K562 (cell line): ENCODE measurements around the gene LSS. TPM values are rescaled to one million over a fixed set of nuclear protein-coding genes. Genes with fewer than 3 reads are reported as not detected.
"Not testable (repeated sequence)": the region's sequence is repeated elsewhere in the genome, so short reads cannot be mapped to it uniquely, and the experiment has no call there.

ENCODE experiments used
- BCOR ChIP-seq: fragments of 450-650 bp; IDR thresholded peaks from 2 replicates; pipeline ENCODE4 v1.6.1; 2016
- BHLHE40 ChIP-seq: IDR thresholded peaks from 2 replicates; pipeline ENCODE4 v1.6.1; 2011; ENCODE audit warnings: low read length, improper control_type of control experiment
- CXXC5 ChIP-seq: fragments of 250-450 bp; sonication (Bioruptor Pico); IDR thresholded peaks from 2 replicates; pipeline ENCODE4 v1.8.0; 2022; ENCODE audit warnings: inconsistent platforms, mild to moderate bottlenecking, moderate library complexity
- DPF2 ChIP-seq: fragments of 450-650 bp; IDR thresholded peaks from 2 replicates; pipeline ENCODE4 v1.6.1; 2016
- ESRRA ChIP-seq: fragments of 450-650 bp; IDR thresholded peaks from 2 replicates; pipeline ENCODE4 v1.6.1; 2014; ENCODE audit warnings: low read depth, mild to moderate bottlenecking, moderate library complexity, borderline replicate concordance
- HDGF ChIP-seq: fragments of 450-650 bp; IDR thresholded peaks from 2 replicates; pipeline ENCODE4 v1.6.1; 2016
- HLTF ChIP-seq: fragments of 450-650 bp; IDR thresholded peaks from 2 replicates; pipeline ENCODE4 v1.6.1; 2016
- JUND ChIP-seq, 2 experiments: IDR thresholded peaks; 2 replicates in 1 of 2; 3 replicates in 1 of 2; pipeline ENCODE4 v1.6.1; 2011; ENCODE audit warnings: borderline replicate concordance in 2 of 2, low read depth in 2 of 2, low read length in 2 of 2, improper control_type of control experiment in 1 of 2, missing biosample characterization in 1 of 2, missing genetic modification characterization in 1 of 2, missing genetic modification reagents in 1 of 2
- KDM1A ChIP-seq, 2 experiments: fragments of 450-650 bp; IDR thresholded peaks; 2 replicates each; pipeline ENCODE4 v1.6.1; 2016; ENCODE audit warnings: mild to moderate bottlenecking in 2 of 2
- NBN ChIP-seq: fragments of 450-650 bp; IDR thresholded peaks from 2 replicates; pipeline ENCODE4 v1.6.1; 2016; ENCODE audit warnings: low read depth, mild to moderate bottlenecking
- RB1 ChIP-seq: fragments of 450-650 bp; IDR thresholded peaks from 2 replicates; pipeline ENCODE4 v1.6.1; 2017; ENCODE audit warnings: low read depth, mild to moderate bottlenecking
- SOX6 ChIP-seq: fragments of 450-650 bp; IDR thresholded peaks from 2 replicates; pipeline ENCODE4 v1.6.1; 2014; ENCODE audit warnings: mild to moderate bottlenecking
- XRCC5 ChIP-seq: fragments of 200-400 bp; formaldehyde crosslinking; IDR thresholded peaks from 2 replicates; pipeline ENCODE4 v1.6.1; 2017; ENCODE audit warnings: low read depth, mild to moderate bottlenecking, low read length
- ZNF263 ChIP-seq: sonication (generic); formaldehyde crosslinking; IDR thresholded peaks from 2 replicates; pipeline ENCODE4 v1.8.0; 2022; ENCODE audit warnings: mild to moderate bottlenecking, missing genetic modification reagents, borderline replicate concordance
- polyA plus RNA-seq, 8 experiments: library from polyadenylated mRNA; depleted of rRNA in 4 of 8; stranded (reverse) in 5 of 8; unstranded in 3 of 8; fragments of >200 nt; fragmentation: Nextera tagmentation in 2 of 8; fragmentation: Illumina TruSeq in 1 of 8; extraction: Ambion mirVana in 2 of 8; extraction: Trizol in 1 of 8; gene quantifications; 2 replicates each; pipeline versions ENCODE4 v1.2.1 to v1.2.3, GENCODE V29; 2011 to 2014; ENCODE audit warnings: inconsistent platforms in 1 of 8, missing spikeins in 1 of 8
- total RNA-seq, 7 experiments: library from RNA; depleted of rRNA in 6 of 7; stranded (reverse); fragments of >200 nt in 6 of 7; fragmentation: Illumina TruSeq in 2 of 7; extraction: Trizol in 2 of 7; gene quantifications; 2 replicates each; pipeline versions ENCODE4 v1.2.1 to v1.2.3, GENCODE V29; 2011 to 2021; ENCODE audit warnings: low replicate concordance in 1 of 7
- TF ChIP-seq, protein P1 (sequence below), 2 experiments: fragments of 450-650 bp; IDR thresholded peaks; 2 replicates each; pipeline ENCODE4 v1.6.1; 2016
- TF ChIP-seq, protein P2 (sequence below), 2 experiments: fragments of 450-650 bp; formaldehyde crosslinking in 1 of 2; IDR thresholded peaks; 2 replicates each; pipeline versions ENCODE4 v1.4.0 to v1.6.1; 2014 to 2020; ENCODE audit warnings: mild to moderate bottlenecking in 2 of 2, borderline replicate concordance in 1 of 2, low read depth in 1 of 2
- TF ChIP-seq, protein P3 (sequence below): IDR thresholded peaks from 2 replicates; pipeline ENCODE4 v1.6.1; 2012; ENCODE audit warnings: low read depth, low read length, improper control_type of control experiment, borderline replicate concordance

LSS gene
- total and polyA plus RNA-seq, 9 of the 15 experiments (the other 6 are each of a cell fraction or from before 2014, with no cell fraction given): 2.2 to 89.5 (median 37.4) TPM

DNA sequence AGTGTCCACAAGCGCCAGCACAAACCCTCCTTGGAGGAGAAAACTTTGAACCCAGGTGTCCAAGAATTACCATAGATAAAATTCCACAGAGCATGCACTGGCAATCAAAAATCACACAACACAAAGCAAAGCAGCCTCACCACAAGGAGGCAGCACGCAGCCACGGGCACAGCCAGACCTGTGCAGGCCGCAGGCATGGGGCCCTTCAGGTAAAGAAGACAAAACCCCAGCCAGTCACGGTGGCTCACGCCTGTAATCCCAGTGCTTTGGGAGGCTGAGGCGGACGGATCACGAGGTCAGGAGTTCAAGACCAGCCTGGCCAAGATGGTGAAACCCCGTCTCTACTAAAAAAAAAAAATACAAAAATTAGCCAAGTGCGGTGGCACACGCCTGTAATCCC, 81.1 kb downstream of the LSS start (continued):
- TF ChIP-seq, protein P1, sequence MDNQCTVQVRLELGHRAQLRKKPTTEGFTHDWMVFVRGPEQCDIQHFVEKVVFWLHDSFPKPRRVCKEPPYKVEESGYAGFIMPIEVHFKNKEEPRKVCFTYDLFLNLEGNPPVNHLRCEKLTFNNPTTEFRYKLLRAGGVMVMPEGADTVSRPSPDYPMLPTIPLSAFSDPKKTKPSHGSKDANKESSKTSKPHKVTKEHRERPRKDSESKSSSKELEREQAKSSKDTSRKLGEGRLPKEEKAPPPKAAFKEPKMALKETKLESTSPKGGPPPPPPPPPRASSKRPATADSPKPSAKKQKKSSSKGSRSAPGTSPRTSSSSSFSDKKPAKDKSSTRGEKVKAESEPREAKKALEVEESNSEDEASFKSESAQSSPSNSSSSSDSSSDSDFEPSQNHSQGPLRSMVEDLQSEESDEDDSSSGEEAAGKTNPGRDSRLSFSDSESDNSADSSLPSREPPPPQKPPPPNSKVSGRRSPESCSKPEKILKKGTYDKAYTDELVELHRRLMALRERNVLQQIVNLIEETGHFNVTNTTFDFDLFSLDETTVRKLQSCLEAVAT (IDR thresholded peaks at IDR 0.05): peak in 1 of 2 experiments; percentile 80; a peak in 2 of 4 replicates
- TF ChIP-seq, protein P2, sequence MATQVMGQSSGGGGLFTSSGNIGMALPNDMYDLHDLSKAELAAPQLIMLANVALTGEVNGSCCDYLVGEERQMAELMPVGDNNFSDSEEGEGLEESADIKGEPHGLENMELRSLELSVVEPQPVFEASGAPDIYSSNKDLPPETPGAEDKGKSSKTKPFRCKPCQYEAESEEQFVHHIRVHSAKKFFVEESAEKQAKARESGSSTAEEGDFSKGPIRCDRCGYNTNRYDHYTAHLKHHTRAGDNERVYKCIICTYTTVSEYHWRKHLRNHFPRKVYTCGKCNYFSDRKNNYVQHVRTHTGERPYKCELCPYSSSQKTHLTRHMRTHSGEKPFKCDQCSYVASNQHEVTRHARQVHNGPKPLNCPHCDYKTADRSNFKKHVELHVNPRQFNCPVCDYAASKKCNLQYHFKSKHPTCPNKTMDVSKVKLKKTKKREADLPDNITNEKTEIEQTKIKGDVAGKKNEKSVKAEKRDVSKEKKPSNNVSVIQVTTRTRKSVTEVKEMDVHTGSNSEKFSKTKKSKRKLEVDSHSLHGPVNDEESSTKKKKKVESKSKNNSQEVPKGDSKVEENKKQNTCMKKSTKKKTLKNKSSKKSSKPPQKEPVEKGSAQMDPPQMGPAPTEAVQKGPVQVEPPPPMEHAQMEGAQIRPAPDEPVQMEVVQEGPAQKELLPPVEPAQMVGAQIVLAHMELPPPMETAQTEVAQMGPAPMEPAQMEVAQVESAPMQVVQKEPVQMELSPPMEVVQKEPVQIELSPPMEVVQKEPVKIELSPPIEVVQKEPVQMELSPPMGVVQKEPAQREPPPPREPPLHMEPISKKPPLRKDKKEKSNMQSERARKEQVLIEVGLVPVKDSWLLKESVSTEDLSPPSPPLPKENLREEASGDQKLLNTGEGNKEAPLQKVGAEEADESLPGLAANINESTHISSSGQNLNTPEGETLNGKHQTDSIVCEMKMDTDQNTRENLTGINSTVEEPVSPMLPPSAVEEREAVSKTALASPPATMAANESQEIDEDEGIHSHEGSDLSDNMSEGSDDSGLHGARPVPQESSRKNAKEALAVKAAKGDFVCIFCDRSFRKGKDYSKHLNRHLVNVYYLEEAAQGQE (IDR thresholded peaks at IDR 0.05; ENCODE audit: borderline replicate concordance): peak; percentile 71; the same call in 1 of the 2 replicates
- TF ChIP-seq, protein P2 (CRISPR knock-in tag; IDR thresholded peaks at IDR 0.05; ENCODE audit: low read depth): not testable (repeated sequence)
- TF ChIP-seq ZNF263 (0 out of 2 replicates have a peak, but pooled peaks have one; percentile 15), KDM1A (IDR thresholded peaks at IDR 0.05) (peak in 1 of 2 experiments; percentile 35; a peak in 2 of 4 replicates), BCOR (peak; percentile 77), HLTF (peak; percentile 66; the same call in 1 of the 2 replicates), SOX6 (0 out of 2 replicates have a peak, but pooled peaks have one; percentile 42), JUND (IDR thresholded peaks at IDR 0.05; ENCODE audit: borderline replicate concordance, low read depth, low read length) (0 out of 2 replicates have a peak, but pooled peaks have one; percentile 48), NBN (0 out of 2 replicates have a peak, but pooled peaks have one; percentile 67), ESRRA (peak; percentile 52; the same call in 1 of the 2 replicates), RB1 (peak; percentile 80; the same call in 1 of the 2 replicates), BHLHE40 (peak; percentile 34; the same call in 1 of the 2 replicates), HDGF (0 out of 2 replicates have a peak, but pooled peaks have one; percentile 48), DPF2 (peak; percentile 57; the same call in 1 of the 2 replicates), CXXC5 (CRISPR knock-in tag) (peak; percentile 22; the same call in 1 of the 2 replicates), XRCC5 (peak; percentile 75; the same call in 1 of the 2 replicates)
- TF ChIP-seq, protein P3, sequence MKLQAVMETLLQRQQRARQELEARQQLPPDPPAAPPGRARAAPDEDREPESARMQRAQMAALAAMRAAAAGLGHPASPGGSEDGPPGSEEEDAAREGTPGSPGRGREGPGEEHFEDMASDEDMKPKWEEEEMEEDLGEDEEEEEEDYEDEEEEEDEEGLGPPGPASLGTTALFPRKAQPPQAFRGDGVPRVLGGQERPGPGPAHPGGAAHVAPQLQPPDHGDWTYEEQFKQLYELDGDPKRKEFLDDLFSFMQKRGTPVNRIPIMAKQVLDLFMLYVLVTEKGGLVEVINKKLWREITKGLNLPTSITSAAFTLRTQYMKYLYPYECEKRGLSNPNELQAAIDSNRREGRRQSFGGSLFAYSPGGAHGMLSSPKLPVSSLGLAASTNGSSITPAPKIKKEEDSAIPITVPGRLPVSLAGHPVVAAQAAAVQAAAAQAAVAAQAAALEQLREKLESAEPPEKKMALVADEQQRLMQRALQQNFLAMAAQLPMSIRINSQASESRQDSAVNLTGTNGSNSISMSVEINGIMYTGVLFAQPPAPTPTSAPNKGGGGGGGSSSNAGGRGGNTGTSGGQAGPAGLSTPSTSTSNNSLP: 0 out of 2 replicates have a peak, but pooled peaks have one; percentile 27
- TF ChIP-seq JUND (tag; IDR thresholded peaks at IDR 0.05; ENCODE audit: borderline replicate concordance, low read depth, low read length): not testable (repeated sequence)
